Lower leg skin (tissue), 4 donors: Measurements from ENCODE around the gene FUT6. TPM values are rescaled to one million over a fixed set of nuclear protein-coding genes. Genes with fewer than 3 reads are reported as not detected.
"Not testable (repeated sequence)": the region's sequence is repeated elsewhere in the genome, so short reads cannot be mapped to it uniquely, and the experiment has no call there.

Source experiments
- DNase-seq, 2 donors: peaks; one replicate each; pipeline ENCODE4 v3.0.0-alpha.2; 2019; ENCODE audit warnings: low spot score in 2 of 2
- H3K4me3 ChIP-seq: fragments of 200-600 bp; sonication (generic); 2 replicates; pipeline ENCODE4 v1.5.1; 2017; ENCODE audit warnings: mild to moderate bottlenecking, low read depth; ENCODE audit not compliant: poor library complexity, severe bottlenecking
- CTCF ChIP-seq, 3 donors: fragments of 450-650 bp; IDR thresholded peaks; one replicate each; pipeline ENCODE4 v1.5.1; 2016; ENCODE audit warnings: antibody characterized with exemption in 3 of 3, mild to moderate bottlenecking in 3 of 3, moderate library complexity in 2 of 3
- POLR2A ChIP-seq, 2 donors: fragments of 450-650 bp; IDR thresholded peaks; one replicate each; pipeline ENCODE4 v1.6.1; 2016 to 2017; ENCODE audit warnings: antibody characterized with exemption in 2 of 2, mild to moderate bottlenecking in 1 of 2, moderate library complexity in 1 of 2
- WGBS, 2 donors: methylation state at CpG; one replicate each; pipeline ENCODE4 v1.1.5; 2018; 5-methylcytosine and 5-hydroxymethylcytosine counted together
- intact Hi-C: fragments of 100-400 bp; cut with DNase I; formaldehyde crosslinking; loops from one replicate; pipeline ENCODE4 v1.15.0; 2023; ENCODE audit warnings: low total_unique reads
- total RNA-seq, 4 donors: library from RNA; depleted of rRNA; stranded (reverse); fragments of >200 nt; gene quantifications; one replicate each; pipeline ENCODE4 v1.1.0, GENCODE V29; 2016

Gene FUT6
- total RNA-seq, 4 donors from 2014 or later, result 0.23 to 0.29 TPM; not detected in 2

GRCh38 chr19:5782322-5782721 lies 57.2 kb downstream of the FUT6 start:
- 84 to 85% methylated on average over 9 of the region's 9 CpGs for WGBS, 2 donors
- no peak for TF ChIP-seq CTCF (IDR thresholded peaks at IDR 0.05)
- TF ChIP-seq POLR2A (IDR thresholded peaks at IDR 0.05), result no peak
- DNase-seq, result no peak
- intact Hi-C loops, result no loop called here
- no peak overlapping the region for H3K4me3 ChIP-seq

GRCh38 chr19:5780916-5781315 lies 58.6 kb downstream of the FUT6 start:
- 74 to 79% methylated on average over 11 of the region's 11 CpGs for WGBS, 2 donors
- intact Hi-C loops, DNase-seq, H3K4me3 ChIP-seq: not testable (repeated sequence)

Other genes starting within 250 kb of the FUT6 start
- gene SAFB2, start 216.9 kb downstream of the FUT6 start, total RNA-seq, result 10 to 100 TPM; 14.0 to 51.2 (median 28.7) TPM
- 100 to 1,000 TPM in 1 of 4 donors, 10 to 100 TPM in 3; 41.6 to 136 (median 80.4) TPM for gene SAFB, start 216.6 kb downstream of the FUT6 start, total RNA-seq
- 10 to 100 TPM; 43.6 to 65.5 (median 54.1) TPM for gene MICOS13, start 159.2 kb downstream of the FUT6 start, total RNA-seq
- gene HSD11B1L, start 158.7 kb downstream of the FUT6 start, total RNA-seq, result 10 to 100 TPM; 20.1 to 38.1 (median 24.8) TPM
- 1,000 to 10,000 TPM; 1,101 to 1,427 (median 1,254) TPM for gene RPL36, start 149.4 kb downstream of the FUT6 start, total RNA-seq
- 10 to 100 TPM; 40.9 to 81.7 (median 61.2) TPM for gene LONP1, start 119.6 kb downstream of the FUT6 start, total RNA-seq
- gene CATSPERD, start 119.1 kb downstream of the FUT6 start, total RNA-seq, result not detected
- 1 to 10 TPM in 1 of 4 donors, under 1 TPM in 3; 0.25 to 1.2 (median 0.62) TPM for gene PRR22, start 55.0 kb downstream of the FUT6 start, total RNA-seq
- 100 to 1,000 TPM in 1 of 4 donors, 10 to 100 TPM in 3; 36.0 to 107 (median 67.4) TPM for gene DUS3L, start 48.5 kb downstream of the FUT6 start, total RNA-seq
- 1 to 10 TPM; 6.5 to 7.9 (median 7.2) TPM for gene NRTN, start 34.6 kb downstream of the FUT6 start, total RNA-seq
- gene FUT3, start 11.7 kb upstream of the FUT6 start, total RNA-seq, result 1 to 10 TPM in 3 of 4 donors, under 1 TPM in 1; 0.76 to 3.8 (median 1.9) TPM
- not detected for gene FUT5, start 30.8 kb upstream of the FUT6 start, total RNA-seq
- gene NDUFA11, start 64.1 kb upstream of the FUT6 start, total RNA-seq, result 100 to 1,000 TPM; 123 to 215 (median 163) TPM
- 10 to 100 TPM; 10.2 to 15.2 (median 10.8) TPM for gene VMAC, start 65.2 kb upstream of the FUT6 start, total RNA-seq
- gene CAPS, start 74.6 kb upstream of the FUT6 start, total RNA-seq, result 10 to 100 TPM in 3 of 4 donors, 1 to 10 TPM in 1; 3.5 to 14.5 (median 11.5) TPM
- 100 to 1,000 TPM in 1 of 4 donors, 10 to 100 TPM in 3; 57.2 to 116 (median 72.0) TPM for gene RANBP3, start 138.4 kb upstream of the FUT6 start, total RNA-seq